GM23338 (cell line): ENCODE data around the gene SYNPR.

Source experiments
- CREB1 ChIP-seq: fragments of 250-450 bp; sonication (Bioruptor Pico); IDR thresholded peaks from 2 replicates; pipeline ENCODE4 v1.5.0; 2020; ENCODE audit warnings: low read depth, mild to moderate bottlenecking, moderate library complexity
- EZH2 ChIP-seq: fragments of 200-600 bp; sonication (generic); IDR thresholded peaks from one replicate; pipeline ENCODE4 v1.8.0; 2017; ENCODE audit warnings: antibody characterized with exemption, mild to moderate bottlenecking, low read depth; ENCODE audit not compliant: unreplicated experiment
- EZH2phosphoT487 ChIP-seq: fragments of 200-600 bp; sonication (generic); IDR thresholded peaks from one replicate; pipeline ENCODE4 v1.8.1; 2018; ENCODE audit warnings: antibody characterized with exemption; ENCODE audit not compliant: unreplicated experiment
- TF ChIP-seq, protein P1 (sequence below), 2 experiments: fragments of 200-600 bp in 1 of 2; sonication (generic) in 1 of 2; conservative IDR thresholded peaks; 2 replicates each; pipeline versions ENCODE4 v1.5.1 to v1.6.1; 2016 to 2017; ENCODE audit warnings: antibody characterized with exemption in 2 of 2, low read depth in 2 of 2, mild to moderate bottlenecking in 2 of 2, moderate library complexity in 1 of 2
- TF ChIP-seq, protein P2 (sequence below): IDR thresholded peaks from one replicate; pipeline ENCODE4 v1.6.1; 2018; ENCODE audit warnings: antibody characterized with exemption; ENCODE audit not compliant: unreplicated experiment

DNA sequence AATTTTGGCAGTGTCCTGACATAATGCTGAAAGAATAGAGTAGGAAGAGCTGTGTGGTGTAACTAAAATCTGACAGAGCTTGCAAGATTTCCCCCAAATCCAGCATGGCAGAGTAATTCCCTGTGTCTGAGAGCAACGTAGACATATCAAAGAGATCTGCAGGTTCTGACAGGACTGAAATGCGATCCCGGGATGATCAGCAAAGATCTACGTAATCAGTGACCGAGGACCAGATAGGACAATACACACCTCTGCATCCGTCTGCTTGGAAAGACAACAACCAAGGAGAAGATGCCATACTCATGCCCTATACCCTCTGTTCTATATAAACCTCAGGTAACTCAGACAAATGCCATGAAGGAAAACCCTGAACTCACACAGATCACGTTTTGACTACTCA is 26.6 kb upstream of the SYNPR start:
- TF ChIP-seq, protein P1, sequence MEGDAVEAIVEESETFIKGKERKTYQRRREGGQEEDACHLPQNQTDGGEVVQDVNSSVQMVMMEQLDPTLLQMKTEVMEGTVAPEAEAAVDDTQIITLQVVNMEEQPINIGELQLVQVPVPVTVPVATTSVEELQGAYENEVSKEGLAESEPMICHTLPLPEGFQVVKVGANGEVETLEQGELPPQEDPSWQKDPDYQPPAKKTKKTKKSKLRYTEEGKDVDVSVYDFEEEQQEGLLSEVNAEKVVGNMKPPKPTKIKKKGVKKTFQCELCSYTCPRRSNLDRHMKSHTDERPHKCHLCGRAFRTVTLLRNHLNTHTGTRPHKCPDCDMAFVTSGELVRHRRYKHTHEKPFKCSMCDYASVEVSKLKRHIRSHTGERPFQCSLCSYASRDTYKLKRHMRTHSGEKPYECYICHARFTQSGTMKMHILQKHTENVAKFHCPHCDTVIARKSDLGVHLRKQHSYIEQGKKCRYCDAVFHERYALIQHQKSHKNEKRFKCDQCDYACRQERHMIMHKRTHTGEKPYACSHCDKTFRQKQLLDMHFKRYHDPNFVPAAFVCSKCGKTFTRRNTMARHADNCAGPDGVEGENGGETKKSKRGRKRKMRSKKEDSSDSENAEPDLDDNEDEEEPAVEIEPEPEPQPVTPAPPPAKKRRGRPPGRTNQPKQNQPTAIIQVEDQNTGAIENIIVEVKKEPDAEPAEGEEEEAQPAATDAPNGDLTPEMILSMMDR (conservative IDR thresholded peaks at IDR 0.05; ENCODE audit: low read depth in 2 of 2): no peak
- no peak for TF ChIP-seq CREB1
- no peak for TF ChIP-seq EZH2
- TF ChIP-seq, protein P2, sequence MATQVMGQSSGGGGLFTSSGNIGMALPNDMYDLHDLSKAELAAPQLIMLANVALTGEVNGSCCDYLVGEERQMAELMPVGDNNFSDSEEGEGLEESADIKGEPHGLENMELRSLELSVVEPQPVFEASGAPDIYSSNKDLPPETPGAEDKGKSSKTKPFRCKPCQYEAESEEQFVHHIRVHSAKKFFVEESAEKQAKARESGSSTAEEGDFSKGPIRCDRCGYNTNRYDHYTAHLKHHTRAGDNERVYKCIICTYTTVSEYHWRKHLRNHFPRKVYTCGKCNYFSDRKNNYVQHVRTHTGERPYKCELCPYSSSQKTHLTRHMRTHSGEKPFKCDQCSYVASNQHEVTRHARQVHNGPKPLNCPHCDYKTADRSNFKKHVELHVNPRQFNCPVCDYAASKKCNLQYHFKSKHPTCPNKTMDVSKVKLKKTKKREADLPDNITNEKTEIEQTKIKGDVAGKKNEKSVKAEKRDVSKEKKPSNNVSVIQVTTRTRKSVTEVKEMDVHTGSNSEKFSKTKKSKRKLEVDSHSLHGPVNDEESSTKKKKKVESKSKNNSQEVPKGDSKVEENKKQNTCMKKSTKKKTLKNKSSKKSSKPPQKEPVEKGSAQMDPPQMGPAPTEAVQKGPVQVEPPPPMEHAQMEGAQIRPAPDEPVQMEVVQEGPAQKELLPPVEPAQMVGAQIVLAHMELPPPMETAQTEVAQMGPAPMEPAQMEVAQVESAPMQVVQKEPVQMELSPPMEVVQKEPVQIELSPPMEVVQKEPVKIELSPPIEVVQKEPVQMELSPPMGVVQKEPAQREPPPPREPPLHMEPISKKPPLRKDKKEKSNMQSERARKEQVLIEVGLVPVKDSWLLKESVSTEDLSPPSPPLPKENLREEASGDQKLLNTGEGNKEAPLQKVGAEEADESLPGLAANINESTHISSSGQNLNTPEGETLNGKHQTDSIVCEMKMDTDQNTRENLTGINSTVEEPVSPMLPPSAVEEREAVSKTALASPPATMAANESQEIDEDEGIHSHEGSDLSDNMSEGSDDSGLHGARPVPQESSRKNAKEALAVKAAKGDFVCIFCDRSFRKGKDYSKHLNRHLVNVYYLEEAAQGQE: no peak
- TF ChIP-seq EZH2phosphoT487: no peak
